Tibial nerve (tissue), 3 donors: ENCODE measurements around the gene MEPE.

Experiments used
- POLR2A ChIP-seq, 2 donors: fragments of 450-650 bp; IDR thresholded peaks; one replicate each; pipeline ENCODE4 v1.6.1; 2017; ENCODE audit warnings: antibody characterized with exemption in 2 of 2, mild to moderate bottlenecking in 2 of 2, moderate library complexity in 2 of 2
- TF ChIP-seq, protein P1 (sequence below), 5 experiments: fragments of 200-600 bp in 3 of 5; fragments of 450-650 bp in 2 of 5; sonication (generic) in 3 of 5; IDR thresholded peaks; one replicate each; pipeline ENCODE4 v1.5.1; 2016 to 2019; ENCODE audit warnings: antibody characterized with exemption in 5 of 5, mild to moderate bottlenecking in 3 of 5, moderate library complexity in 2 of 5

DNA sequence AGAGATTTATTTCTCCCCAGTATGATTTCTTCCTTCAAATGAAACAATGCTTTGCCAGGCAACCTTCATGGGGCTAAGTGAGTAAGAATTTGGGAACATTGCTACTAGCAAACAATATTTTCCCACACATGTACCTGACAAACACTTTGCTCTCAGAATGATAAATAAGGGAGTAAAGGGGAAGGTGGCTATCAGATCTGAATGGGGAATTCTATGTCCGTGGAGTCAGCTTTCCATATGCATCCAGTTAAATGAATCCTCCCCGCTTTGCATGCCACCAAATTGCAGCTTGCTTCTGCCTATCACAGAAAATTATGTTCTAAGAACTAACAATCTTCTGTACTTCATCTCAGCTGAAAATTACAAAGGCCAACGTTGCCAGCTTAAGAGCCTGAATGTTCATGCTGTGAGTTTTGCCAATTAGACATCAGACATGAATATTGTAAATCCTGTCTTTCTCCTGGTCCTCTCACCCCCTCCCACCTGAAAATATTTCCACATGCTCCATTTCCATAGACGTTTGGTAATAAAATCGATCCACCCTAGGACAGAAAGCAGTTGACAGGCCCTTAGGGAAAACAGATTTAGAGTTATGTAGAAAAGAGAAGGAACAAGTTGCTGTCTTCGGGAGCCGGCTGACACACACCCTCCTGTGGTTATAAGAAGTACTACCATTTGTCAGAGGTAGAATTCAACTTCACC lies 6.3 kb downstream of the MEPE start:
- TF ChIP-seq, protein P1, sequence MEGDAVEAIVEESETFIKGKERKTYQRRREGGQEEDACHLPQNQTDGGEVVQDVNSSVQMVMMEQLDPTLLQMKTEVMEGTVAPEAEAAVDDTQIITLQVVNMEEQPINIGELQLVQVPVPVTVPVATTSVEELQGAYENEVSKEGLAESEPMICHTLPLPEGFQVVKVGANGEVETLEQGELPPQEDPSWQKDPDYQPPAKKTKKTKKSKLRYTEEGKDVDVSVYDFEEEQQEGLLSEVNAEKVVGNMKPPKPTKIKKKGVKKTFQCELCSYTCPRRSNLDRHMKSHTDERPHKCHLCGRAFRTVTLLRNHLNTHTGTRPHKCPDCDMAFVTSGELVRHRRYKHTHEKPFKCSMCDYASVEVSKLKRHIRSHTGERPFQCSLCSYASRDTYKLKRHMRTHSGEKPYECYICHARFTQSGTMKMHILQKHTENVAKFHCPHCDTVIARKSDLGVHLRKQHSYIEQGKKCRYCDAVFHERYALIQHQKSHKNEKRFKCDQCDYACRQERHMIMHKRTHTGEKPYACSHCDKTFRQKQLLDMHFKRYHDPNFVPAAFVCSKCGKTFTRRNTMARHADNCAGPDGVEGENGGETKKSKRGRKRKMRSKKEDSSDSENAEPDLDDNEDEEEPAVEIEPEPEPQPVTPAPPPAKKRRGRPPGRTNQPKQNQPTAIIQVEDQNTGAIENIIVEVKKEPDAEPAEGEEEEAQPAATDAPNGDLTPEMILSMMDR (IDR thresholded peaks at IDR 0.05) = peak; percentile 67 to 83 (median 77)
- no peak for TF ChIP-seq POLR2A (IDR thresholded peaks at IDR 0.05)
